IMR-90 (cell line): ENCODE data around the gene SLFN12. TPM values are rescaled to one million over a fixed set of nuclear protein-coding genes. Genes with fewer than 3 reads are reported as not detected.

Experiments
- ATAC-seq: fragments of 200-7000 bp; cut with Tn5 transposase; 2 replicates; pipeline ENCODE4 v1.9.1; 2020; ENCODE audit warnings: low read depth, mild to moderate bottlenecking, moderate library complexity
- BruUV-seq: library from RNA; stranded (reverse); fragments of 400-500 nt; replicated peaks from 2 replicates; lab custom pipeline; 2021; lab: Mats Ljungman, UMichigan
- CTCF ChIA-PET: fragments of 300-600 bp; formaldehyde crosslinking; extraction: SDS; loops from one replicate; lab custom pipeline; 2021; ENCODE audit warnings: antibody characterized with exemption; lab: Yijun Ruan, JAX
- POLR2A ChIA-PET: fragments of 300-600 bp; sonication (Branson Sonifier 250); formaldehyde crosslinking; loops from one replicate; lab custom pipeline; 2022; ENCODE audit warnings: antibody characterized with exemption; ENCODE audit not compliant: unreplicated experiment; lab: Charles Lee
- DNase-seq: peaks from one replicate; pipeline ENCODE4 v3.0.0; 2013
- H2AFZ ChIP-seq: replicated peaks from 2 replicates; pipeline ENCODE3; 2013; ENCODE audit warnings: low read length, mild to moderate bottlenecking; ENCODE audit not compliant: poor library complexity
- H2AK5ac ChIP-seq: 2 replicates; pipeline ENCODE4 v1.6.1; 2013; ENCODE audit warnings: low read depth, low read length, inconsistent platforms
- H2AK9ac ChIP-seq: replicated peaks from 2 replicates; pipeline ENCODE3; 2013; ENCODE audit warnings: mild to moderate bottlenecking, low read depth, low read length, moderate library complexity; ENCODE audit not compliant: poor library complexity
- H2BK120ac ChIP-seq: 2 replicates; pipeline ENCODE4 v1.6.1; 2013; ENCODE audit warnings: low read depth, low read length, inconsistent platforms
- H2BK15ac ChIP-seq: 3 replicates; pipeline ENCODE4 v1.6.1; 2013; ENCODE audit warnings: low read depth, low read length, inconsistent platforms
- H2BK20ac ChIP-seq: 2 replicates; pipeline ENCODE4 v1.6.1; 2013; ENCODE audit warnings: low read depth, mild to moderate bottlenecking, inconsistent platforms, low read length, moderate library complexity
- H2BK5ac ChIP-seq: 2 replicates; pipeline ENCODE4 v1.6.1; 2013; ENCODE audit warnings: mild to moderate bottlenecking, low read depth, low read length, inconsistent platforms; ENCODE audit not compliant: poor library complexity, severe bottlenecking
- H3K14ac ChIP-seq: replicated peaks from 2 replicates; pipeline ENCODE4 v1.6.1; 2013; ENCODE audit warnings: low read depth, low read length, inconsistent platforms
- H3K18ac ChIP-seq: 2 replicates; pipeline ENCODE4 v1.6.1; 2013; ENCODE audit warnings: low read depth, low read length, control low read depth
- H3K23ac ChIP-seq: 2 replicates; pipeline ENCODE4 v1.6.1; 2013; ENCODE audit warnings: low read depth, low read length, inconsistent platforms
- H3K27ac ChIP-seq: 2 replicates; pipeline ENCODE4 v1.5.1; 2013; ENCODE audit warnings: mild to moderate bottlenecking, control low read depth, low read length; ENCODE audit not compliant: insufficient read depth
- H3K27me3 ChIP-seq: 2 replicates; pipeline ENCODE4 v1.6.1; 2013; ENCODE audit warnings: low read length; ENCODE audit not compliant: control insufficient read depth, insufficient read depth
- H3K36me3 ChIP-seq: 2 replicates; pipeline ENCODE4 v1.6.1; 2013; ENCODE audit warnings: low read length, mixed read lengths; ENCODE audit not compliant: control insufficient read depth, insufficient read depth
- H3K4ac ChIP-seq: 2 replicates; pipeline ENCODE4 v1.6.1; 2013; ENCODE audit warnings: low read depth, low read length, inconsistent platforms
- H3K4me1 ChIP-seq: 2 replicates; pipeline ENCODE4 v1.6.1; 2013; ENCODE audit warnings: low read length, mixed read lengths; ENCODE audit not compliant: control insufficient read depth, insufficient read depth
- H3K4me2 ChIP-seq: 2 replicates; pipeline ENCODE4 v1.6.1; 2013; ENCODE audit warnings: low read depth, mild to moderate bottlenecking, control low read depth, low read length, moderate library complexity
- H3K4me3 ChIP-seq: 2 replicates; pipeline ENCODE4 v1.5.1; 2013; ENCODE audit warnings: low read depth, mild to moderate bottlenecking, control low read depth, low read length, moderate library complexity; ENCODE audit not compliant: insufficient read depth
- H3K56ac ChIP-seq: 2 replicates; pipeline ENCODE4 v1.6.1; 2013; ENCODE audit warnings: low read length, inconsistent platforms; ENCODE audit not compliant: insufficient read depth; ENCODE audit errors: extremely low read depth
- H3K79me1 ChIP-seq, 2 experiments: 2 replicates each; pipeline ENCODE4 v1.6.1; 2013; ENCODE audit warnings: low read length in 2 of 2, inconsistent platforms in 1 of 2, low read depth in 1 of 2
- H3K9ac ChIP-seq: 2 replicates; pipeline ENCODE4 v1.6.1; 2013; ENCODE audit warnings: low read depth, low read length, control low read depth
- H3K9me1 ChIP-seq: 2 replicates; pipeline ENCODE4 v1.6.1; 2013; ENCODE audit warnings: low read length, inconsistent platforms; ENCODE audit not compliant: insufficient read depth
- H3K9me3 ChIP-seq: 2 replicates; pipeline ENCODE4 v1.6.1; 2013; ENCODE audit warnings: low read length; ENCODE audit not compliant: control insufficient read depth, insufficient read depth
- H4K20me1 ChIP-seq: 2 replicates; pipeline ENCODE4 v1.6.1; 2013; ENCODE audit warnings: low read length, inconsistent platforms; ENCODE audit not compliant: insufficient read depth
- H4K5ac ChIP-seq: 2 replicates; pipeline ENCODE4 v1.6.1; 2013; ENCODE audit warnings: mild to moderate bottlenecking, low read depth, low read length, control low read depth
- H4K8ac ChIP-seq, 2 experiments: 2 replicates each; pipeline ENCODE4 v1.6.1; 2013; ENCODE audit warnings: low read depth in 2 of 2, low read length in 2 of 2, control low read depth in 1 of 2, inconsistent platforms in 1 of 2
- H4K91ac ChIP-seq: 2 replicates; pipeline ENCODE4 v1.6.1; 2013; ENCODE audit warnings: low read depth, low read length, inconsistent platforms; ENCODE audit not compliant: insufficient read depth
- CTCF ChIP-seq: conservative IDR thresholded peaks from 2 replicates; pipeline ENCODE4 v1.5.1; 2012; ENCODE audit warnings: mild to moderate bottlenecking, low read depth, low read length, improper control_type of control experiment
- ELK1 ChIP-seq: fragments of 150-350 bp; IDR thresholded peaks from 2 replicates; pipeline ENCODE4 v1.6.1; 2016; ENCODE audit warnings: low read depth, mild to moderate bottlenecking, low read length, moderate library complexity, borderline replicate concordance
- NFE2L2 ChIP-seq: fragments of 150-350 bp; IDR thresholded peaks from 2 replicates; pipeline ENCODE4 v1.6.1; 2016; ENCODE audit warnings: low read depth, mild to moderate bottlenecking, low read length
- RAD21 ChIP-seq: IDR thresholded peaks from 2 replicates; pipeline ENCODE4 v1.6.1; 2012; ENCODE audit warnings: low read length, improper control_type of control experiment
- RCOR1 ChIP-seq: IDR thresholded peaks from 2 replicates; pipeline ENCODE4 v1.6.1; 2012; ENCODE audit warnings: mild to moderate bottlenecking, low read length, improper control_type of control experiment; ENCODE audit not compliant: insufficient replicate concordance
- WGBS, 2 experiments: methylation state at CpG; one replicate each; pipeline versions ENCODE4 v1.1.5 to v1.1.7; 2013; ENCODE audit warnings: missing lambda C conversion rate in 2 of 2; ENCODE audit not compliant: insufficient read length in 1 of 2; ENCODE audit errors: extremely low coverage in 2 of 2; 5-methylcytosine and 5-hydroxymethylcytosine counted together
- dilution Hi-C: fragments of 300-500 bp; cut with HindIII; formaldehyde crosslinking; loops from one replicate; pipeline ENCODE4 v1.14.3; 2018; ENCODE audit warnings: low sequenced_read_pairs; ENCODE audit not compliant: unreplicated experiment
- in situ Hi-C: fragments of 300-500 bp; cut with MboI; formaldehyde crosslinking; loops from 3 replicates; pipeline ENCODE4 v1.14.3; 2019; ENCODE audit warnings: low sequenced_read_pairs, inconsistent platforms, mixed read lengths
- intact Hi-C: fragments of 100-400 bp; cut with micrococcal nuclease; formaldehyde crosslinking; loops from 2 replicates; pipeline ENCODE4 v1.10.0; 2022
- polyA plus RNA-seq, 3 experiments: library from polyadenylated mRNA; depleted of rRNA; stranded (reverse); fragments of >200 nt; gene quantifications; 2 replicates each; pipeline ENCODE4 v1.2.3, GENCODE V29; 2012; ENCODE audit warnings: low replicate concordance in 1 of 3
- total RNA-seq: library from RNA; depleted of rRNA; stranded (reverse); fragments of >200 nt; gene quantifications from 2 replicates; pipeline ENCODE4 v1.2.3, GENCODE V29; 2012

Gene SLFN12
- total and polyA plus RNA-seq, 2 of the 4 experiments (the other 2 are of a cell fraction) = 16.6 to 38.9 TPM

GRCh38 chr17:35479271-35479670 lies 47.0 kb upstream of the SLFN12 start:
- no peaks in the 10 kb centered on the region for H3K9me1 ChIP-seq
- H3K27ac ChIP-seq = no peak overlapping the region
- intact Hi-C loops = no loop called here
- H2BK5ac ChIP-seq = no peak overlapping the region
- H3K9me3 ChIP-seq = no peaks in the 10 kb centered on the region
- H3K9ac ChIP-seq = no peak overlapping the region
- no peak overlapping the region for H2BK15ac ChIP-seq
- H3K14ac ChIP-seq = no peak overlapping the region
- no peak overlapping the region for H3K56ac ChIP-seq
- H4K8ac ChIP-seq = no peak overlapping the region
- POLR2A ChIA-PET = no interaction called here
- ATAC-seq (no peak), DNase-seq (no peak)
- H3K36me3 ChIP-seq = no peaks in the 10 kb centered on the region
- no TSS peak for BruUV-seq
- in situ Hi-C loops = no loop called here
- H3K79me1 ChIP-seq = no peaks in the 10 kb centered on the region
- H4K5ac ChIP-seq = no peak overlapping the region
- CTCF ChIA-PET = no interaction called here
- no peak overlapping the region for H3K4ac ChIP-seq
- H2AFZ ChIP-seq = no peak overlapping the region
- H2AK5ac ChIP-seq = no peak overlapping the region
- H3K4me3 ChIP-seq = no peak overlapping the region
- no peak overlapping the region for H2BK120ac ChIP-seq
- WGBS, 2 experiments = 80% methylated on average over 1 of the region's 5 CpGs; no CpG with 5 or more reads in 1 of the 2 experiments
- peaks cover 8% of the 10 kb centered on the region for H3K27me3 ChIP-seq
- H4K91ac ChIP-seq = no peak overlapping the region
- H3K18ac ChIP-seq = no peak overlapping the region
- no peak overlapping the region for H3K23ac ChIP-seq
- H4K20me1 ChIP-seq = no peaks in the 10 kb centered on the region
- TF ChIP-seq NFE2L2 (no peak), ELK1 (no peak), CTCF (no peak), RAD21 (no peak), RCOR1 (no peak)
- no peak overlapping the region for H3K4me2 ChIP-seq
- dilution Hi-C loops = no loop called here
- no peaks in the 10 kb centered on the region for H3K4me1 ChIP-seq
- no peak overlapping the region for H2AK9ac ChIP-seq
- H2BK20ac ChIP-seq = no peak overlapping the region
